IMR-90 (cell line): ENCODE data around the gene MMP20. TPM values are rescaled to one million over a fixed set of nuclear protein-coding genes. Genes with fewer than 3 reads are reported as not detected.

Experiments
- ATAC-seq: fragments of 200-7000 bp; cut with Tn5 transposase; 2 replicates; pipeline ENCODE4 v1.9.1; 2020; ENCODE audit warnings: low read depth, mild to moderate bottlenecking, moderate library complexity
- BruUV-seq: library from RNA; stranded (reverse); fragments of 400-500 nt; replicated peaks from 2 replicates; lab custom pipeline; 2021; lab: Mats Ljungman, UMichigan
- CTCF ChIA-PET: fragments of 300-600 bp; formaldehyde crosslinking; extraction: SDS; loops from one replicate; lab custom pipeline; 2021; ENCODE audit warnings: antibody characterized with exemption; lab: Yijun Ruan, JAX
- POLR2A ChIA-PET: fragments of 300-600 bp; sonication (Branson Sonifier 250); formaldehyde crosslinking; loops from one replicate; lab custom pipeline; 2022; ENCODE audit warnings: antibody characterized with exemption; ENCODE audit not compliant: unreplicated experiment; lab: Charles Lee
- DNase-seq: peaks from one replicate; pipeline ENCODE4 v3.0.0; 2013
- H2AFZ ChIP-seq: replicated peaks from 2 replicates; pipeline ENCODE3; 2013; ENCODE audit warnings: low read length, mild to moderate bottlenecking; ENCODE audit not compliant: poor library complexity
- H2AK5ac ChIP-seq: 2 replicates; pipeline ENCODE4 v1.6.1; 2013; ENCODE audit warnings: low read depth, low read length, inconsistent platforms
- H2AK9ac ChIP-seq: replicated peaks from 2 replicates; pipeline ENCODE3; 2013; ENCODE audit warnings: mild to moderate bottlenecking, low read depth, low read length, moderate library complexity; ENCODE audit not compliant: poor library complexity
- H2BK120ac ChIP-seq: 2 replicates; pipeline ENCODE4 v1.6.1; 2013; ENCODE audit warnings: low read depth, low read length, inconsistent platforms
- H2BK15ac ChIP-seq: 3 replicates; pipeline ENCODE4 v1.6.1; 2013; ENCODE audit warnings: low read depth, low read length, inconsistent platforms
- H2BK20ac ChIP-seq: 2 replicates; pipeline ENCODE4 v1.6.1; 2013; ENCODE audit warnings: low read depth, mild to moderate bottlenecking, inconsistent platforms, low read length, moderate library complexity
- H2BK5ac ChIP-seq: 2 replicates; pipeline ENCODE4 v1.6.1; 2013; ENCODE audit warnings: mild to moderate bottlenecking, low read depth, low read length, inconsistent platforms; ENCODE audit not compliant: poor library complexity, severe bottlenecking
- H3K14ac ChIP-seq: replicated peaks from 2 replicates; pipeline ENCODE4 v1.6.1; 2013; ENCODE audit warnings: low read depth, low read length, inconsistent platforms
- H3K18ac ChIP-seq: 2 replicates; pipeline ENCODE4 v1.6.1; 2013; ENCODE audit warnings: low read depth, low read length, control low read depth
- H3K23ac ChIP-seq: 2 replicates; pipeline ENCODE4 v1.6.1; 2013; ENCODE audit warnings: low read depth, low read length, inconsistent platforms
- H3K27ac ChIP-seq: 2 replicates; pipeline ENCODE4 v1.5.1; 2013; ENCODE audit warnings: mild to moderate bottlenecking, control low read depth, low read length; ENCODE audit not compliant: insufficient read depth
- H3K27me3 ChIP-seq: 2 replicates; pipeline ENCODE4 v1.6.1; 2013; ENCODE audit warnings: low read length; ENCODE audit not compliant: control insufficient read depth, insufficient read depth
- H3K36me3 ChIP-seq: 2 replicates; pipeline ENCODE4 v1.6.1; 2013; ENCODE audit warnings: low read length, mixed read lengths; ENCODE audit not compliant: control insufficient read depth, insufficient read depth
- H3K4ac ChIP-seq: 2 replicates; pipeline ENCODE4 v1.6.1; 2013; ENCODE audit warnings: low read depth, low read length, inconsistent platforms
- H3K4me1 ChIP-seq: 2 replicates; pipeline ENCODE4 v1.6.1; 2013; ENCODE audit warnings: low read length, mixed read lengths; ENCODE audit not compliant: control insufficient read depth, insufficient read depth
- H3K4me2 ChIP-seq: 2 replicates; pipeline ENCODE4 v1.6.1; 2013; ENCODE audit warnings: low read depth, mild to moderate bottlenecking, control low read depth, low read length, moderate library complexity
- H3K4me3 ChIP-seq: 2 replicates; pipeline ENCODE4 v1.5.1; 2013; ENCODE audit warnings: low read depth, mild to moderate bottlenecking, control low read depth, low read length, moderate library complexity; ENCODE audit not compliant: insufficient read depth
- H3K56ac ChIP-seq: 2 replicates; pipeline ENCODE4 v1.6.1; 2013; ENCODE audit warnings: low read length, inconsistent platforms; ENCODE audit not compliant: insufficient read depth; ENCODE audit errors: extremely low read depth
- H3K79me1 ChIP-seq, 2 experiments: 2 replicates each; pipeline ENCODE4 v1.6.1; 2013; ENCODE audit warnings: low read length in 2 of 2, inconsistent platforms in 1 of 2, low read depth in 1 of 2
- H3K9ac ChIP-seq: 2 replicates; pipeline ENCODE4 v1.6.1; 2013; ENCODE audit warnings: low read depth, low read length, control low read depth
- H3K9me1 ChIP-seq: 2 replicates; pipeline ENCODE4 v1.6.1; 2013; ENCODE audit warnings: low read length, inconsistent platforms; ENCODE audit not compliant: insufficient read depth
- H3K9me3 ChIP-seq: 2 replicates; pipeline ENCODE4 v1.6.1; 2013; ENCODE audit warnings: low read length; ENCODE audit not compliant: control insufficient read depth, insufficient read depth
- H4K20me1 ChIP-seq: 2 replicates; pipeline ENCODE4 v1.6.1; 2013; ENCODE audit warnings: low read length, inconsistent platforms; ENCODE audit not compliant: insufficient read depth
- H4K5ac ChIP-seq: 2 replicates; pipeline ENCODE4 v1.6.1; 2013; ENCODE audit warnings: mild to moderate bottlenecking, low read depth, low read length, control low read depth
- H4K8ac ChIP-seq, 2 experiments: 2 replicates each; pipeline ENCODE4 v1.6.1; 2013; ENCODE audit warnings: low read depth in 2 of 2, low read length in 2 of 2, control low read depth in 1 of 2, inconsistent platforms in 1 of 2
- H4K91ac ChIP-seq: 2 replicates; pipeline ENCODE4 v1.6.1; 2013; ENCODE audit warnings: low read depth, low read length, inconsistent platforms; ENCODE audit not compliant: insufficient read depth
- NFE2L2 ChIP-seq: fragments of 150-350 bp; IDR thresholded peaks from 2 replicates; pipeline ENCODE4 v1.6.1; 2016; ENCODE audit warnings: low read depth, mild to moderate bottlenecking, low read length
- WGBS, 2 experiments: methylation state at CpG; one replicate each; pipeline versions ENCODE4 v1.1.5 to v1.1.7; 2013; ENCODE audit warnings: missing lambda C conversion rate in 2 of 2; ENCODE audit not compliant: insufficient read length in 1 of 2; ENCODE audit errors: extremely low coverage in 2 of 2; 5-methylcytosine and 5-hydroxymethylcytosine counted together
- dilution Hi-C: fragments of 300-500 bp; cut with HindIII; formaldehyde crosslinking; loops from one replicate; pipeline ENCODE4 v1.14.3; 2018; ENCODE audit warnings: low sequenced_read_pairs; ENCODE audit not compliant: unreplicated experiment
- in situ Hi-C: fragments of 300-500 bp; cut with MboI; formaldehyde crosslinking; loops from 3 replicates; pipeline ENCODE4 v1.14.3; 2019; ENCODE audit warnings: low sequenced_read_pairs, inconsistent platforms, mixed read lengths
- intact Hi-C: fragments of 100-400 bp; cut with micrococcal nuclease; formaldehyde crosslinking; loops from 2 replicates; pipeline ENCODE4 v1.10.0; 2022
- polyA plus RNA-seq, 3 experiments: library from polyadenylated mRNA; depleted of rRNA; stranded (reverse); fragments of >200 nt; gene quantifications; 2 replicates each; pipeline ENCODE4 v1.2.3, GENCODE V29; 2012; ENCODE audit warnings: low replicate concordance in 1 of 3
- total RNA-seq: library from RNA; depleted of rRNA; stranded (reverse); fragments of >200 nt; gene quantifications from 2 replicates; pipeline ENCODE4 v1.2.3, GENCODE V29; 2012

MMP20 gene
- total and polyA plus RNA-seq, 2 of the 4 experiments (the other 2 are of a cell fraction) = not detected

DNA sequence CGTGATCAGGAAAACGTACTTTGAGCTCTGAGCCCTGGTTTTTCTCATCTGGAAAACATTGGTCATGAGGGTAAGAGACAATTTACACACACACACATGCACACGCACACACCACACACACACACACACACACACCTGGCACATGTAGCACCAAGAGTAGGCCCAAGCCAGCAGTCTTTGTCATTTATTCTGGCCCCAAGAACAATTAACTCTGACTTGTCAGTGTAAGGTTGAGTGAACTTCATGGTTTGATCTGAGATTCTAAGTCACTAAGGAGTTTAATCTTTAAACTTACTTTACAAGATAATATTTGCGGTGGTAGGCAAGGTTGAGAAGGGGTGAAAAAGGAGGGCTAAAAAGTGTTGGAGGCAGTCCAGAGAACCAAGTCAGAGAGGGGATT, 44.1 kb downstream of the MMP20 start:
- no peak overlapping the region for H2AK9ac ChIP-seq
- H3K27me3 ChIP-seq = no peaks in the 10 kb centered on the region
- ChIA-PET CTCF (no interaction called here), POLR2A (no interaction called here)
- ATAC-seq = no peak
- WGBS, 2 experiments = no CpG with 5 or more reads among the region's 4 CpGs
- no peak overlapping the region for H3K9ac ChIP-seq
- no peaks in the 10 kb centered on the region; the same call in 1 of the 2 replicates for H3K4me1 ChIP-seq
- H3K27ac ChIP-seq = no peak overlapping the region
- no peak overlapping the region for H3K56ac ChIP-seq
- in situ Hi-C loops (no loop called here), dilution Hi-C loops (no loop called here), intact Hi-C loops (no loop called here)
- no peak overlapping the region for H4K91ac ChIP-seq
- H4K8ac ChIP-seq = no peak overlapping the region
- no peak overlapping the region for H3K4ac ChIP-seq
- no peaks in the 10 kb centered on the region for H3K36me3 ChIP-seq
- no peaks in the 10 kb centered on the region for H3K79me1 ChIP-seq
- no peak overlapping the region for H2AK5ac ChIP-seq
- H3K4me3 ChIP-seq = no peak overlapping the region
- H3K18ac ChIP-seq = no peak overlapping the region
- H3K9me3 ChIP-seq = no peaks in the 10 kb centered on the region
- H2BK15ac ChIP-seq = no peak overlapping the region
- DNase-seq = no peak
- no peak overlapping the region for H3K23ac ChIP-seq
- no peaks in the 10 kb centered on the region for H3K9me1 ChIP-seq
- no peak overlapping the region for H4K5ac ChIP-seq
- H2BK120ac ChIP-seq = no peak overlapping the region
- H3K14ac ChIP-seq = no peak overlapping the region
- no peak overlapping the region for H2BK20ac ChIP-seq
- no peaks in the 10 kb centered on the region for H4K20me1 ChIP-seq
- BruUV-seq = no TSS peak
- no peak overlapping the region for H2AFZ ChIP-seq
- no peak for TF ChIP-seq NFE2L2
- H3K4me2 ChIP-seq = no peak overlapping the region
- no peak overlapping the region for H2BK5ac ChIP-seq
